Measurements from ENCODE around the gene PRR13. TPM values are rescaled to one million over a fixed set of nuclear protein-coding genes. Genes with fewer than 3 reads are reported as not detected.

The PRR13 gene
- total RNA-seq, 4 donors from 2014 or later, result 47.8 to 77.6 (median 65.3) TPM

- WGBS, result 88% methylated on average over 1 of the region's 1 CpG
- no peak for DNase-seq (ENCODE audit: extremely low spot score)
- intact Hi-C loops (cut with DNase I), result no loop called here
- H3K27me3 ChIP-seq, result no peaks in the 10 kb centered on the region
- peaks cover 7 to 9% (median 8%) of the 10 kb centered on the region in 4 donors for H3K4me1 ChIP-seq
- H3K9me3 ChIP-seq, result no peaks in the 10 kb centered on the region
- TF ChIP-seq EP300 (IDR thresholded peaks at IDR 0.05) (no peak), POLR2A (IDR thresholded peaks at IDR 0.05; ENCODE audit: low read depth) (no peak), POLR2AphosphoS5 (IDR thresholded peaks at IDR 0.05) (no peak)
- no peak within 1 kb of the TSS for H3K27ac ChIP-seq (replicated peaks in 1 of 4)
- no peaks in the 10 kb centered on the region for H3K36me3 ChIP-seq
- H3K4me3 ChIP-seq, result no peak within 1 kb of the TSS
Measured at GRCh38 chr12:53423597-53423996, 17.9 kb upstream of the PRR13 start, which contains the start of gene AMHR2. TSS of gene AMHR2 (plus strand) at chr12:53423855. CDS start at chr12:53423935, 80 bp downstream.

- 88% methylated on average over 9 of the region's 9 CpGs for WGBS
- no peak overlapping the region for H3K4me3 ChIP-seq
Measured at GRCh38 chr12:53424626-53425514, 16.7 kb upstream of the PRR13 start.

DNA sequence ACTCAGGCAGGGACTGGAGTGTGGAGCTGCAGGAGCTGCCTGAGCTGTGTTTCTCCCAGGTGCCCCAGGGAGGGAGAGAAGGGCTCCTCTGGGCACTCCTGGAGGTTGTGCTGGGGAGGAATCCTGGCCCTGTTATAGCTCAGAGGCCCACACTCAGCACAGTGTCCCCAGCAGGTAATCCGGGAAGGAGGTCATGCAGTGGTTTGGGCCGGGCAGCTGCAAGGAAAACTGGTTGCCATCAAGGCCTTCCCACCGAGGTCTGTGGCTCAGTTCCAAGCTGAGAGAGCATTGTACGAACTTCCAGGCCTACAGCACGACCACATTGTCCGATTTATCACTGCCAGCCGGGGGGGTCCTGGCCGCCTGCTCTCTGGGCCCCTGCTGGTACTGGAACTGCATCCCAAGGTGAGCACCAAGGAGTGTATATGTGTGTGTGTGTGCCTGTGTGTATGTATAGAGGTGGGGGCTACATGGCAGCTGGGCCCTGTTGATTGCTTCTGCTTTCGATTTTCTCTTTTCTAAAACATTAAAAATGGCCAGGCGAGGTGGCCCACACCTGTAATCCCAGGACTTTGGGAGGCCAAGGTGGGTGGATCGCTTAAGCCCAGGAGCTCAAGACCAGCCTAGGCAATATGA lies 15.9 kb upstream of the PRR13 start:
- Histone ChIP-seq H3K9me3 (no peaks in the 10 kb centered on the region), H3K4me1 (peaks cover 7 to 9% (median 8%) of the 10 kb centered on the region in 4 donors), H3K27ac (replicated peaks in 1 of 4) (no peak overlapping the region), H3K36me3 (no peaks in the 10 kb centered on the region), H3K27me3 (no peaks in the 10 kb centered on the region), H3K4me3 (no peak overlapping the region)
- 76% methylated on average over 10 of the region's 11 CpGs for whole genome bisulfite sequencing
- TF ChIP-seq POLR2AphosphoS5 (IDR thresholded peaks at IDR 0.05), result no peak
- TF ChIP-seq, protein P1, sequence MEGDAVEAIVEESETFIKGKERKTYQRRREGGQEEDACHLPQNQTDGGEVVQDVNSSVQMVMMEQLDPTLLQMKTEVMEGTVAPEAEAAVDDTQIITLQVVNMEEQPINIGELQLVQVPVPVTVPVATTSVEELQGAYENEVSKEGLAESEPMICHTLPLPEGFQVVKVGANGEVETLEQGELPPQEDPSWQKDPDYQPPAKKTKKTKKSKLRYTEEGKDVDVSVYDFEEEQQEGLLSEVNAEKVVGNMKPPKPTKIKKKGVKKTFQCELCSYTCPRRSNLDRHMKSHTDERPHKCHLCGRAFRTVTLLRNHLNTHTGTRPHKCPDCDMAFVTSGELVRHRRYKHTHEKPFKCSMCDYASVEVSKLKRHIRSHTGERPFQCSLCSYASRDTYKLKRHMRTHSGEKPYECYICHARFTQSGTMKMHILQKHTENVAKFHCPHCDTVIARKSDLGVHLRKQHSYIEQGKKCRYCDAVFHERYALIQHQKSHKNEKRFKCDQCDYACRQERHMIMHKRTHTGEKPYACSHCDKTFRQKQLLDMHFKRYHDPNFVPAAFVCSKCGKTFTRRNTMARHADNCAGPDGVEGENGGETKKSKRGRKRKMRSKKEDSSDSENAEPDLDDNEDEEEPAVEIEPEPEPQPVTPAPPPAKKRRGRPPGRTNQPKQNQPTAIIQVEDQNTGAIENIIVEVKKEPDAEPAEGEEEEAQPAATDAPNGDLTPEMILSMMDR (IDR thresholded peaks at IDR 0.05), result no peak
- TF ChIP-seq POLR2A (IDR thresholded peaks at IDR 0.05; ENCODE audit: low read depth), result no peak
- TF ChIP-seq EP300 (IDR thresholded peaks at IDR 0.05), result no peak
- DNase-seq (ENCODE audit: extremely low spot score), result no peak
- intact Hi-C loops (cut with DNase I), result no loop called here

More at GRCh38 chr12:53424626-53425514, 16.7 kb upstream of the PRR13 start:
- no peaks in the 10 kb centered on the region for H3K27me3 ChIP-seq
- no peaks in the 10 kb centered on the region for H3K36me3 ChIP-seq
- TF ChIP-seq, protein P1 (IDR thresholded peaks at IDR 0.05), result no peak
- no peak for TF ChIP-seq POLR2A (IDR thresholded peaks at IDR 0.05; ENCODE audit: low read depth)
- no peak for TF ChIP-seq POLR2AphosphoS5 (IDR thresholded peaks at IDR 0.05)
- no peak for TF ChIP-seq EP300 (IDR thresholded peaks at IDR 0.05)
- DNase-seq (ENCODE audit: extremely low spot score), result no peak
- H3K9me3 ChIP-seq, result no peaks in the 10 kb centered on the region
- H3K4me1 ChIP-seq, result peaks cover 7 to 9% (median 8%) of the 10 kb centered on the region in 4 donors
- intact Hi-C loops (cut with DNase I), result no loop called here
- H3K27ac ChIP-seq (replicated peaks in 1 of 4), result no peak overlapping the region

DNA sequence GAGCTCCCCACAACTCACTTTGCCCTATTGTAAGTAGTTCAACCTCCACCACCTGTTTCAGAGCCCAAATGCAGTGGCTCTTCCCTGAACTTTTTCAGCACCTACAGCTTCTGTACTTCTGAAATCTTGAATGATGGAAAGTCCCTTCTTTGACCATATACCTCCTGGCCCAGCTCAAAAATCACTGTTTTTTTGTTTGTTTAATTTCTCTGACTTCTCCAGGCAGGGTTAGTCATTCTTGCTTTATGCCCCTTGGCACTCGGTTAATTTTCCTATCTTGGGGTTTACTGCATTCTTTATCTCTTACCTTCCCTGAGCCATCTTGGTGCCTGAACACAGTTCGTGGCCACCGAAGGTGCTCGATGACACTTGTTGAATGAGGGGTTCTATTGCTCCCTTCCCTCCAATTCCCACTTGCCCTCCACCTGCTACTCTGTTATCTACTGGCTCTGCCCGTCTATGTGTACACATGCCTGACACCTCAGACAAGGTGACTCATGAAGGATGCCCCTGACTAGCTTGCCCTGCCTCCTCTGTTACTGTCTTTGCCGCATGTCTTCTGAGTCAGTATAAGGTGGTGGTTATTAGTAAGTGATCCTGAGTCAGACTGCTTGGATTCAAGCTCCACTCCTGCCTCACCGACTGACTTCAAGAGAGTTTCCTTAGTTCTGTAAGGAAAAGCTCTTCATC lies 13.5 kb upstream of the PRR13 start:
- Histone ChIP-seq H3K36me3 (no peaks in the 10 kb centered on the region), H3K4me1 (no peaks in the 10 kb centered on the region), H3K27me3 (no peaks in the 10 kb centered on the region), H3K27ac (replicated peaks in 1 of 4) (no peak overlapping the region), H3K9me3 (no peaks in the 10 kb centered on the region), H3K4me3 (no peak overlapping the region)
- intact Hi-C loops (cut with DNase I), result no loop called here
- TF ChIP-seq EP300 (IDR thresholded peaks at IDR 0.05) (no peak), POLR2A (IDR thresholded peaks at IDR 0.05; ENCODE audit: low read depth) (no peak), POLR2AphosphoS5 (IDR thresholded peaks at IDR 0.05) (no peak)
- TF ChIP-seq, protein P1 (IDR thresholded peaks at IDR 0.05), result no peak
- DNase-seq (ENCODE audit: extremely low spot score), result no peak
- WGBS, result 85% methylated on average over 7 of the region's 7 CpGs

Measured in esophagus muscularis mucosa (tissue), 4 donors.